SKM-1 (cell line): ENCODE data around the gene KIRREL2.

Experiments
- DNase-seq: peaks from one replicate; lab custom pipeline; 2025; ENCODE audit not compliant: unreplicated experiment; lab: John Stamatoyannopoulos, UW

KIRREL2 gene

GRCh38 chr19:35844482-35845214 lies 12.1 kb upstream of the KIRREL2 start:
- no peak for DNase-seq

- no peak for DNase-seq
Observed at GRCh38 chr19:35845215-35846037, 11.3 kb upstream of the KIRREL2 start.

GRCh38 chr19:35846038-35846668 lies 10.6 kb upstream of the KIRREL2 start:
- DNase-seq, result no peak

GRCh38 chr19:35847911-35848310 lies 8.8 kb upstream of the KIRREL2 start:
- DNase-seq, result no peak

- DNase-seq, result no peak
Observed at GRCh38 chr19:35848486-35848885, 8.2 kb upstream of the KIRREL2 start.

- DNase-seq, result no peak
Observed at GRCh38 chr19:35848919-35849505, 7.7 kb upstream of the KIRREL2 start.

- no peak for DNase-seq
Observed at GRCh38 chr19:35851213-35852028, 5.3 kb upstream of the KIRREL2 start.

- no peak for DNase-seq
Observed at GRCh38 chr19:35852029-35852780, 4.5 kb upstream of the KIRREL2 start, which contains the start of gene NPHS1. NPHS1 (minus strand) TSS chr19:35852504; CDS start chr19:35851837, 667 bp downstream.

GRCh38 chr19:35853038-35853756 lies 3.5 kb upstream of the KIRREL2 start:
- DNase-seq, result no peak

GRCh38 chr19:35858311-35858710 lies 1.6 kb downstream of the KIRREL2 start:
- DNase-seq, result no peak

- no peak for DNase-seq
Observed at GRCh38 chr19:35859414-35859813, 2.7 kb downstream of the KIRREL2 start.

GRCh38 chr19:35860436-35860817 lies 3.7 kb downstream of the KIRREL2 start:
- DNase-seq, result no peak

GRCh38 chr19:35860818-35861639 lies 4.3 kb downstream of the KIRREL2 start:
- no peak for DNase-seq

- DNase-seq, result no peak
Observed at GRCh38 chr19:35861640-35862160, 5.0 kb downstream of the KIRREL2 start.

GRCh38 chr19:35862528-35862927 lies 5.8 kb downstream of the KIRREL2 start:
- no peak for DNase-seq

GRCh38 chr19:35863018-35863417 lies 6.3 kb downstream of the KIRREL2 start:
- no peak for DNase-seq

GRCh38 chr19:35868172-35868822 lies 11.6 kb downstream of the KIRREL2 start, which contains the start of gene APLP1:
APLP1 (plus strand) TSS chr19:35868574; CDS start chr19:35868637, 63 bp downstream.
- DNase-seq, result no peak
